NCI-H2196 (cell line): ENCODE data around the gene CHST10.
"Not testable (repeated sequence)": the region's sequence is repeated elsewhere in the genome, so short reads cannot be mapped to it uniquely, and the experiment has no call there.

Experiments used
- DNase-seq: peaks from one replicate; lab custom pipeline; 2025; ENCODE audit not compliant: unreplicated experiment; lab: John Stamatoyannopoulos, UW

Gene CHST10, protein sequence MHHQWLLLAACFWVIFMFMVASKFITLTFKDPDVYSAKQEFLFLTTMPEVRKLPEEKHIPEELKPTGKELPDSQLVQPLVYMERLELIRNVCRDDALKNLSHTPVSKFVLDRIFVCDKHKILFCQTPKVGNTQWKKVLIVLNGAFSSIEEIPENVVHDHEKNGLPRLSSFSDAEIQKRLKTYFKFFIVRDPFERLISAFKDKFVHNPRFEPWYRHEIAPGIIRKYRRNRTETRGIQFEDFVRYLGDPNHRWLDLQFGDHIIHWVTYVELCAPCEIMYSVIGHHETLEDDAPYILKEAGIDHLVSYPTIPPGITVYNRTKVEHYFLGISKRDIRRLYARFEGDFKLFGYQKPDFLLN

GRCh38 chr2:100416935-100417710, at the start of gene CHST10:
CHST10 (minus strand) TSS chr2:100417668; CDS start chr2:100406675, 10,993 bp downstream.
- DNase-seq: no peak

DNA sequence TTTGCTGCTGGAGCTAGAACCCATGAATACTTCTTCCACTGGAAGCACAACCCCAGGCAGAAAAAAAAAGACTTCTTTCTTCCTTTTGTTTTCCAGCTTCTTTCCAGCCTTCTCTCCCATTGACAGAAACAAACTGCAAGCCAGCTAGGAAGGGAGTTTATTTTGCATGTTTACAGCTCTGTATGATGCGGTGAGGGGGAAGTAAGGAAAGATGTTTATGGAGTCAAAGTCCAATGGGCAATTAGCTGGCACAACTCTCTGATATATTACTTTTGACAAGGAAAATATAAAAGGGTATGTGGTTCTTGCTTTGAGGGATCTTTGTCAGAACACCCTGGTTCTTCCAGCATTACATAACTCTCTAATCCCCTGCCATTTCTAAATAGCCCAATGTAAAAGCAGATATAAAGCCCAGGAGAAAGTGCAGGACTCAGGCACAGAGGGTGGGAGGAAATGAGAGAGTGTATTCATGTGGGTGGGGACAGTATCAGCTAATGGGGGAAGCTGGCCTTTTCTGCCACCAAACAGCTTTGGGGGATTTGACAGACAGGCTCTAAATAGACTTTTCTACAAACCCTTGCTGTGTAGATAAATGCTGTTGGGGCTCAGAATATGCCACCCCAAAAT, 43.5 kb upstream of the CHST10 start:
- no peak for DNase-seq

GRCh38 chr2:100456357-100456756, 38.9 kb upstream of the CHST10 start:
- not testable (repeated sequence) for DNase-seq

DNA sequence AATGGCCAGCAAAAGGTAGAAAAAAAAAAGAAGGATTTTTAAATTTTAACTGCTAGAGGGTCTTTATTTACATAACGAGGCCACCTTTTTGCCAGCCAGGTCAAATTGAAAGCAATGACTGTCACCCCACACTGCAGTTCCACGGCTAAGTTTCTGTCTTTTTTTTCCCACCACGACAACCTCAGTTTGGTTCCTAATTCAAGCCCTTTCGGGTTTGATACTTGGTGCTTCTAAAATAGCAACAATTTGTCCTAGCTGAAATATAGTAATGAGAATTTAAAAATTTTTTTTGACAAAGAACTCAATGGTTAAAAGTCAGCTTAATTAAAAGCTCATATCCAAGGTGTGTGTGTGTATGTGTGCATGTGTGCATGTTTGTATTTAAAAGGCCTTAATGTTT, 36.4 kb upstream of the CHST10 start:
- no peak for DNase-seq

DNA sequence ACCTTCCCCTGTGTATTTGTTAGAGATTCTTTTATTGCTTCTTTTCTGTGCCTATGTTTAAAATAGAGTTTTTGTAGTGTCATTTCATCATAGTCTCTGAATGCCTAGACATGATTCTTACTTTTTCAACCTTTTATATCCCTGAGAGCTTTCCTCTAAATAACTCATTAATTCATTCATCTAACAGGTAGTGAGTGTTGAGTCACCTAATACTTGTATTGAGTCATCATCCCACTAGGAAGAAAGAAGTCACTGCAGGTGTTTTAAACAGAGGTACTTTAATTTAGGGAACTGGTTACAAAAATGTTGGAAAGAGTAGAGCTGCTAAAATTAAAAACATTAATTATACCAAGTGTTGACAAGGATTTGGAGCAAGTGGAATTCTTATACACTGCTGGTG, 34.3 kb upstream of the CHST10 start:
- DNase-seq: no peak

DNA sequence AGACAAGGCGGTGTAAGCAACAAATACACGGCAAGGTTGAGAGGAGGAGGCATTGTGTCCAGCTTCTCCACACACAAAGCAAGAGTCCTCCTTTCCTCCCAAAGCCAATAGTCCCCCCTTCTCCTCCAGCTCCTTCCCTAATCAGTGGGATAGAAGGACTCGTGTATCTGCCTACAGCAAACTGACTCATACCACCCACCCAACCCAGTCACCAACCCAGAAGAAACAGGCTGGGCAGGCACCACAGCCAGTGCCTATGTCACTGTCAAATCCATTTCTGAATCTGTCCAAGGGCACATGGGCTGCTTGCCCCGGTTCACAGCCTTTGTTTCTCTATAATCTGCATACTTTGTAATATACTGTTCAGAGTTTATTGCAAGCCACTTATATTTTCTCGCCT, 33.6 kb upstream of the CHST10 start:
- DNase-seq: no peak

GRCh38 chr2:100446696-100447095, 29.2 kb upstream of the CHST10 start:
- DNase-seq: no peak

DNA sequence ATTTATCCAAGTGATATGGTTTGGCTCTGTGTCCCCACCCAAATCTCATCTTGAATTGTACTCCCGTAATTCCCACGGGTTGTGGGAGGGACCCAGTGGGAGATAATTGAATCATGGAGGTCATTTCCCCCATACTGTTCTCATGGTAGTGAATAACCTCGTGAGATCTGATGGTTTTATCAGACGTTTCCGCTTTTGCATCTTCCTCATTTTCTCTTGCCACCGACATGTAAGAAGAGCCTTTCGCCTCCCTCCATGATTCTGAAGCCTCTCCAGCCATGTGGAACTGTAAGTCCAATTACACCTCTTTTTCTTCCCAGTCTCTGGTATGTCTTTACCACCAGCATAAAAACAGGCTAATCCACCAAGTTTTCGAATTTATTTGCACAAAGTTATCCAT, 20.3 kb upstream of the CHST10 start:
- no peak for DNase-seq

DNA sequence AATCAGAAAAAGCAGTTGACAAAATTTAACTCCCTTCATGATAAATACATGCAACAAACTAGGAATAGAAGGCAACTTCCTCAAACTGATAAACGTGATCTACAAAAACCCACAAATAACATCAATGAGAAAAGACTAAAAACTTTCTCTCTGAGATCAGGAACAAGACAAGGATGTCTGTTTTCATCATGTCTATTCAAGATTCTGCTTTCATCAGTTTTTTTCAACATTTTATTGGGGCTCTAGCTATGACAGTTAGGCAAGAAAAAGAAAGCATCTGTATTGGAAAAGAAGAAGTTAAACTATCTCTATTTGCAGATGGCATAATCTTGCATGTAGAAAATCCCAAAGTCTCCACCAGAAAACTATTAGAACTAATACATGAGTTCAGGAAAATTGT, 12.3 kb upstream of the CHST10 start:
- DNase-seq: no peak

GRCh38 chr2:100427627-100428258, 10.3 kb upstream of the CHST10 start:
- DNase-seq: peak; percentile 2

DNA sequence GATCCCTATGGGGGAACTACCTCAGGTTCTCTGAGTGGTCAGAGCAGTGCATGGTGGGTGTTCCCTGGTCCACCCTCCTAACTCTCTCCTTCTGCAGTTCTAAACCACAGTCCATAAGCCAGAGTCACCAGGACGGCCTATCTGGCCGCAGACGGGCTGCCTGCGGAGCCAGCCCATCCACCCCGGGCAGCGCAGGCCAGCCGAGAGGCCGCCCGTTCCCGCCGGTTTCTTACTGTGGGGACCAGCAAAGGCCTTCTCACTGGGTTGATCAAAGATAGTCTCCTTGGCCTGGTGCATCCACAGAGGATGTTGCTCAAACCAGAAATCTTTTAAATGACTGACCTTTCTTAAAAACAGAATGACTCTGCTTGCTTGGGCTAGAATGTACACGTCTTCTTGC, 9.6 kb upstream of the CHST10 start:
- no peak for DNase-seq

DNA sequence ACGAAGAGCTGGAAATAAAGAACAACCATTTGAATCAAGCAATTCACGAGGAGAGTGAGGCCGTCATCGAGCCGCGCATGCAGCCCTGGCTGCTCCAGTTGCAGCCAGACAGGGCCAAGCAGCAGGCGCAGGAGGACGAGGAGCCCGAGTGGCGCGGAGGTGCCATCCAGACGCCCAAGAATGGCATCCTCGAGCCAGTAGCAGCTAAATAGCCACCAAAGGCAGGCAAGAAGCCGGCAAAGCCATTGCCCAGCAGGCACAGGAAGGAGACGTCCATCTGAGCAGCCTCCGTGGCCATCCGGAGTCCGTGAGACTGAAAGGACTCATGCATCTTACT, 8.9 kb upstream of the CHST10 start:
- DNase-seq: no peak

DNA sequence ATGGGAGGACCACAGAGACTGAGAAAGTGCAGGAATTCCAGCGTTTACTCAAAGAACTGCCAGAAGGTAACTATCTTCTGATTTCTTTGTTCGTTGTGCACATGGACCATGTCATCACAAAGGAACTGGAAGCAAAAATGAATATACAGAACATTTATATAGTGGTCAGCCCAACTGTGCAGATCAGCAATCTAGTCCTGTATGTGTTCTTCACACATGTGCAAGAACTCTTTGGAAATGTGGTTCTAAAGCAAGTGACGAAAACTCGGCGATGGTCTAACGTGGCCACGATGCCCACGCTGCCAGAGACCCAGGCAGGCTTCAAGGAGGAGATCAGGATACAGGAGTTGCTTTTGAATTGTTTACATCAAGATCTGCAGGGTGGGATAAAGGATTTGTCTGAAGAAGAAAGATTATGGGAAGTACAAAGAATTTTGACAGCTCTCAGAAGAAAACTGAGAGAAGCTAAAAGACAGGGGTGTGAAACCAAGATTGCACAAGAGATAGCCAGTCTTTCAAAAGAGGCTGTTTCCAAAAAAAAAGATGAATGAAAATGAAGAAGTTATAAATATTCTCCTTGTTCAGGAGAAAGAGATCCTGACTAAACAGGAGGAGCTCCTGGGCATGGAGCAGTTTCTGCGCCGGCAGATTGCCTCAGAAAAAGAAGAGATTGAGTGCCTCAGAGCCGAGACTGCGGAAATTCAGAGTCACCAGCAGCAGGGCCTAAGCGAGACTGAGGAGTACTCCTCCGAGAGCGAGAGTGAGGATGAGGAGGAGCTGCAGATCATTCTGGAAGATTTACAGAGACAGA, 8.3 kb upstream of the CHST10 start:
- no peak for DNase-seq

GRCh38 chr2:100425107-100425506, 7.6 kb upstream of the CHST10 start:
- DNase-seq: no peak

- no peak for DNase-seq
These were observed 6.9 kb upstream of the CHST10 start for GRCh38 chr2:100424277-100424875.

- DNase-seq: no peak
These were observed 6.2 kb upstream of the CHST10 start for GRCh38 chr2:100423631-100424030.

- no peak for DNase-seq
These were observed 5.0 kb upstream of the CHST10 start for GRCh38 chr2:100422320-100423055.

DNA sequence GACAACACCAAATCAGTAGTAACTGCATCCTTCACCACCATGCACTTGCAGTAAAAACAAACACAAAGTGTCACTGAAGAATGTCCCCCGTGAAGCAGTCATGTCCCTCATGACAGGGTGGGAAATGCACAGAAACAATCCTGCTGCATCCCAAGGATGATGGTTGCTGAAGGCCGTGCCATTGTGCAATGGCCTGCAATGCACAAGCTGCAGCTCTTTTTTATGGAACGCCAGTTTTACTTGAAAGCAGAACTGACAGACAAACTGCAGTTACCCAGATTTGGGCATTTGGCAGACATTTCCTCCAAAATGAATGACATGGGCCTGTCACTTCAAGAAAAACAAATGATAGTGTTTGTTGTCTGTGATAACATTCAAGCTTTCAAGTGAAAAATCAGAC, 2.4 kb upstream of the CHST10 start:
- no peak for DNase-seq

DNA sequence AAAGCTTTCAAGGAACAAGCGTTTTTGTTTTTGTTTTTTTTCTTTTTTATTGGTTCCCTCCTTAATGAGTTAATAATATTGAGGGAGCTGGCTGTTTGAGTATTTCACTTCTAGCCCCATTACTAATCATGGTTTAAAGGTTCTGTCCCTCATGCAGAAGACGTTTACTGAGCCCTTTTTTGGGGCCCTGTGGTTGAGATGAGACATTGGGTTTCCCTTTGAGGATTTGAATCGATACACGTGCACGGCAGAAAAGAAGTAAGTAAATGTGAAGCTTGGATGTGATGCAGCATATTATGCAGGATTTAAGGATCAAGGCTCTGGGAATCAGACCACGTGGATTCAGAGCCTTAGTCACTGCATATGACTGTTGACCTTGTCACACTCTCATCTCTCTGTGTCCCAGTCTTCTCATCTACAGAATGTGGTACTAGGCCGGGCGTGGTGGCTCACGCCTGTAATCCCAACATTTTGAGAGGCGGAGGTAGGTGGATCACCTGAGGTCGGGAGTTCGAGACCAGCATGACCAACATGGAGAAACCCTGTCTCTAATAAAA, 1.0 kb upstream of the CHST10 start:
- no peak for DNase-seq
